Renal cortical epithelial cell (primary cell): ENCODE measurements around the gene TRIM75. TPM values are rescaled to one million over a fixed set of nuclear protein-coding genes. Genes with fewer than 3 reads are reported as not detected.
"Not testable (repeated sequence)": the region's sequence is repeated elsewhere in the genome, so short reads cannot be mapped to it uniquely, and the experiment has no call there.

Source experiments
- DNase-seq: peaks from one replicate; pipeline ENCODE4 v3.0.0-alpha.2; 2011; ENCODE audit warnings: low read depth
- total RNA-seq: library from RNA; depleted of rRNA; stranded (reverse); fragments of >200 nt; gene quantifications from 2 replicates; pipeline ENCODE4 v1.2.3, GENCODE V29; 2014

TRIM75 gene
- total RNA-seq, 1 donor from 2014 or later, result not detected

DNA sequence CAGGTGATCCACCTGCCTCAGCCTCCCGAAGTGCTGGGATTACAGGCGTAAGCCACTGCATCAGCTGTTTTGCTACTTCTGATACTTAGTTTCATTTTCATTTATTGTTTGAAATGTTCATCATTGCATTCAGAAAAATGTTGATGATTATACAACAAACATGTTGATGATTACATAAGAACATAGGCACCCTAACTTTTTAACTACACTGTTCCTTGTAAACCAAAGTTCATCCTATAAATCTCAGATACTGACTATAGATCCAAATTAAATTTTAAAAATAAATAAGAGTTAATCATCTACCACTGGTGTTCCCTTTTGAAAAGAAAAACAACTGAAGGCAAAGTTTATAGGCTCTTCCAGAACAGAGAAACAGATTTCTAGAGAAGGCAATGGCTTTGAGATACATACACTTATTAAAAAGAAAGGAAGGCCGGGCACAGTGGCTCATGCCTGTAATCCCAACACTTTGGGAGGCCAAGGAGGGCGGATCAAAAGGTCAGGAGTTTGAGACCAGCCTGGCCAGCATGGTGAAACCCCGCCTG, 23.4 kb downstream of the TRIM75 start:
- DNase-seq, result no peak

DNA sequence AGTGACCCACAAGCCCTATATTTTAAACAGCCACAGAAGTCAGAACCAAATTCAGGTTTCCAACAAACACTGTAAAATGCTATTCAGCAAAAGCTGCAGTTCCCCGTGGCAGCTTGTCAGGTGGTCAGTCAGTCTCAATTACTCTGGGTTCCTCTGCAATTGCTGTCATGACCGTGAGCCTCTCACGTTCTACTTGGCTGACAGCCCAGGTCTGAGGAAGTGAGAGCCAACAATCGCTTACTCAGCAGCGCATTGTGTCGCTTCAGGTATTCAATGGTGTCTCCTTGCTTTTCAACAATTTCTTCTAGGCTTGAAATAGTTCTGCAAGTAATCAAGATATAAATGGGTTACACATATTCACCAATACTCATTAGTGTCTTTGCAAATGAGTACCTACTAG, 25.8 kb downstream of the TRIM75 start:
- peak; percentile 61 for DNase-seq

DNA sequence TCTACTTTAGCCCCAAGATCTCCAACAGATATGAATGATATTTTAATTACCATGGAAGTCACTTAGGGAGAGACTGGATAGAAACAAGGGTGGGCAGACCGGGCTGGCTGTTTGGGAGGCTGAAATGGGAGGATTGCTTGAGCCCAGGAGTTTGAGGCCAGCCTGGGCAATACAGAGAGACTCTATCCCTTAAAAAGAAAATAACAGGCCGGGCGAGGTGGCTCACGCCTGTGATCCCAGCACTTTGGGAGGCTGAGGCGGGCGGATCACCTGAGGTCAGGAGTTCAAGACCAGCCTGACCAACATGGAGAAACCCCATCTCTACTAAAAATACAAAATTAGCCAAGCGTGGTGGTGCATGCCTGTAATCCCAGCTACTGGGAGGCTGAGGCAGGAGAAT, 31.1 kb downstream of the TRIM75 start:
- not testable (repeated sequence) for DNase-seq

DNA sequence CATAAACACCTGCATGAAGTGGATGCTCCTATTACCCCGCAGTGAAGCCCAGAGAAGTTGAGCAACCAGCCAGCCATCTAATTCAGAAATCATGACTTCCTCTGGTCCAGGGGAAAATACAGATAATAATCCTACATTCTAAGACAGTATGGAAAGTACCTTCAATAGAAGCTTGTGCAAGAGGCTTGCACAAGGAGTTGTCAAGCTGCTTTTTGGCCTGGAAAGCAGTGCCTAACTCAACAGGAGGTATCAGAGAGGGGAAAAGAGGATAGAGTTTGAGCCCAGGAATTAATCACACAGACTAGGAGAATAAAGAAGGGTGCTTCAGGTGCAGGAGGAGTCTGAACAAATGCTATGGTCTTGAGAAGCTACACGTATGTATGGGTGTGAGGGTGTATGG, 32.3 kb downstream of the TRIM75 start:
- no peak for DNase-seq

DNA sequence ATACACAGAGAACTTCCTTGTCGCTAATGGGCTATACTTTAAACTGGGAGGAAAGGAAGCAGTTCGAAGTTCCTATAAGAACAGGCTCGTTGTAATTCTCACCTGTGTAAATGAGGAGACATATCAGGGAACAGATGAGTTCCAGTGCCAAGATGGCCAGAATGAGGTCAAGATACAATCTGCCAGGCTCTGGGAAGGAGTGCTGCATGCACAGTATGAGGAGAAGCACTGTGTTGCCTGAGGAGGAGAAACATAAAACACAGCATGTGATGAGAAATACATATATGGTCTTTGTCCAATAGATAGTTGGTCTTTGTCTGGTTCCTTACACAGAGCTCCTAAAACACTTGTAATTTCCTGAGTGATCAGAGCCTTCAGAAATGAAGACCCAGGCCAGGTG, 34.7 kb downstream of the TRIM75 start:
- no peak for DNase-seq

DNA sequence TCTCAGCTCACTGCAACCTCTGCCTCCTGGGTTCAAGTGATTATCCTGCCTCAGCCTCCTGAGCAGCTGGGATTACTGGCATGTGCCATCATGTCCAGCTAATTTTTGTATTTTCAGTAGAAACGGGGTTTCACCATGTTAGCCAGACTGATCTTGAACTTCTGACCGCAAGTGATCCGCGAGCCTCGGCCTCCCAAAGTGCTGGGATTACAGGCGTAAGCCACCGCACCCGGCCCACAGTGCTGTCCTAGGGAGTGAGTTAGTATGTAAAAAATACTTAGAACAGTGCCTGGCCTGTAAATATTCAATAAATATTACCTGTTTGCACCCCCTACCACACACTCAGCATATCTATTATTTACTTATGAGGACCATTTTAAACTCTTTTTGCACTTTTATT, 38.5 kb downstream of the TRIM75 start:
- not testable (repeated sequence) for DNase-seq

DNA sequence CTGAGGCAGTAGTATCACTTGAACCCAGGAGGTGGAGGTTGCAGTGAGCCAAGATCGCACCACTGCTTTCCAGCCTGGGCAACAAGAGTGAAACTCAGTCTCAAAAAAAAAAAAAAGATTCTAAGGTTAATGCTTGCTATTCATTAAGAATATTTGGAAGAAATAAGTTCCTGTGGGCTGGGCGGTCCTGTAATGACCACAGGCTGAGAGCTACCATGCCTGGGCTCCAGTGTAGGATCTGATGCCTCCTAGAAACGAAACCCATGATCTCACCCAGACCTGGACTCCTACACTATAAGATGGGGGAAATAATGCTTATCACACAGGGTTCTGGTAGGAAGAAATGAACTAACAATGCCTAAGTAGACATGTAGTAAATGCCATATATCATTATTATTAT, 41.2 kb downstream of the TRIM75 start:
- no peak for DNase-seq

DNA sequence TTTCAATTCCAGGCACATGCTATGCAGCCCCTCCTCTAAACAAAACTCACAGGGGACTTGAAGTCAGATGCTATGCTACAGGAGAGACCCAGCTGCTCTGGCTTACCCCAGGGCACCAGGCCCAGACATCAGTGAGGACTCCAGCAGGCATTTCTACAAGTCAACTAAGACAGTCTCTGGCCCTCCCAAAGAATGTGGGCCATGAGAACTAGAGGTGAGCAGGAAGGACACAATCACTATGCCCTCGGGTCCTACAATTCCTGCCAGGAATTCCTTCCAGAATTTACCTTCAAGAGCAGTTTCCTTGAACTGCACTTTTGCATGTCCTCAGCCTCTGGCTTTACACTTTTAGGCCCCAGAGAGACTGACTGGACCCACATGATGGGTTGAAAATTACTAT, 41.6 kb downstream of the TRIM75 start:
- DNase-seq, result no peak

DNA sequence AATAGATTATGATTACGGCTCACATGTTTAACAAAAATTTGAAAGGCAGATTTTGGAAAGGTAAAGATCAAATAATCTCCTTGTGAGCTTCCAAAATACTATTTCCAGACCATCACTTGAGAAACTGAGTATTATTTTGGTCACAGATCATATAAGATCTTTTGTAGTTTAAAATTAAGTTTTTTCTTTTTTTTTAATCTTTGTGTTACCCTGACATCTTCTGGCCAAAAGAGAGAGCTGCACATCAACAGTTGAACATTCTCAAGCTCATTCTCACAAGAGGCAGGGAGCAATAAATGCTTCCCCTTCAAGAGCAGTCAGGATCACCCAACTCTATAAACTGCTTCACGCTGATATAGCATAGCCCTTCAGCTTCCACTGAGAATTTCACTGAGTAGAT, 43.1 kb downstream of the TRIM75 start:
- peak; percentile 27 for DNase-seq

DNA sequence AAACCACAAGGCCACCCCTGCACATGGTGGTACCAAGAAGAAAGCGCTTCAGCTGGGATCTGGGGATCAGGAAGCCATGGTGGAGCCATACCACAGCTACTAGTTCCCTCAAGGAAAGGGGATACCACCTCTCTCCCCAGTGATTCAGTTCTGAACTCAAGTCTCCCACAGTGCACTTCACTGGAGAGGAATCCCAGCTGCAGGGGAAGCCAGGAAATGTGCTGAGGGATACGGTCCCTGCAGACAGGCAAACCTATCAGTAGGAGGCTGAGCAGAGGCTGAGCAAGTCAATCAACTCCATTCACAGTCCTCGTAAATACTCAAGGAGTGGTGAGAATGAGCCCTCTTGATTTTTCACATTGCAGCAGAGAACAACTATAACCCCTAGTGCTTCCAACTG, 48.0 kb downstream of the TRIM75 start:
- DNase-seq, result no peak

DNA sequence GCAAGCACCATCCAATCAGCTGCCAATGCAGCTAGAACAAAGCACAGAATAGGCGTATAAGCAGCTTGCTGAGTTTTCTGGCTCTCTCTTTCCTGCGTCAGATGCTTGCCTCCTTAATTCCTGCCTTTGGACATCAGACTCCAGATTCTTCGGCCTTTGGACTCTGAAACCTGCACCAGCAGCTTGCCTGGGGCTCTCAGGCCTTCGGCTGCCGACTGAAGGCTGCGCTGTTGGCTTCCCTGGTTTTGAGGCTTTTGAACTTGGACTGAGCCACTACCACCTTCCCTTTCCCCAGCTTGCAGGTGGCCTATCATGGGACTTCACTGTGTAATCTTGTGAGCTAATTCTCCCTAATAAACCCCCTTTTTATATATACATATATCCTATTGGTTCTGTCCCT, 52.9 kb downstream of the TRIM75 start:
- no peak for DNase-seq

Other genes starting within 250 kb of the TRIM75 start
- gene APELA, start 176.7 kb upstream of the TRIM75 start, total RNA-seq, result not detected in 2 replicates
- gene TRIM61, start 76.2 kb upstream of the TRIM75 start, total RNA-seq, result 0.52 and 0.65 TPM in 2 replicates
- gene TRIM60, start 21.9 kb upstream of the TRIM75 start, total RNA-seq, result not detected in 2 replicates
- gene TMEM192, start 59.0 kb downstream of the TRIM75 start, total RNA-seq, result 15.6 and 26.2 TPM in 2 replicates
- 18.8 and 30.9 TPM in 2 replicates for gene KLHL2, start 153.7 kb downstream of the TRIM75 start, total RNA-seq